HepG2 (cell line): ENCODE measurements around the gene TEKT5. TPM values are rescaled to one million over a fixed set of nuclear protein-coding genes. Genes with fewer than 3 reads are reported as not detected.

Experiments
- AGO1 ChIP-seq: fragments of 200-400 bp; formaldehyde crosslinking; IDR thresholded peaks from 2 replicates; pipeline ENCODE4 v1.6.1; 2017; ENCODE audit warnings: mild to moderate bottlenecking, low read depth, low read length, moderate library complexity; ENCODE audit not compliant: poor library complexity, severe bottlenecking
- DZIP1 ChIP-seq: sonication (generic); formaldehyde crosslinking; IDR thresholded peaks from 2 replicates; pipeline ENCODE4 v1.5.0; 2020; ENCODE audit warnings: mild to moderate bottlenecking, missing genetic modification reagents
- ETV5 ChIP-seq: IDR thresholded peaks from 2 replicates; pipeline ENCODE4 v1.6.1; 2018; ENCODE audit warnings: missing biosample characterization, missing genetic modification reagents, inconsistent platforms, borderline replicate concordance
- GATAD2A ChIP-seq: IDR thresholded peaks from 2 replicates; pipeline ENCODE4 v1.6.1; 2016
- HNF4A ChIP-seq: sonication (generic); formaldehyde crosslinking; IDR thresholded peaks from 2 replicates; pipeline ENCODE4 v1.4.0; 2020; ENCODE audit warnings: missing genetic modification reagents
- PAX8 ChIP-seq: sonication (generic); formaldehyde crosslinking; IDR thresholded peaks from 2 replicates; pipeline ENCODE4 v1.8.0; 2022; ENCODE audit warnings: mild to moderate bottlenecking, missing genetic modification reagents, borderline replicate concordance
- PHF21A ChIP-seq: sonication (generic); formaldehyde crosslinking; IDR thresholded peaks from 2 replicates; pipeline ENCODE4 v1.5.0; 2020; ENCODE audit warnings: mild to moderate bottlenecking, missing genetic modification reagents
- PLRG1 ChIP-seq: fragments of 450-650 bp; conservative IDR thresholded peaks from 2 replicates; pipeline ENCODE4 v1.6.1; 2016
- POLR2G ChIP-seq: fragments of 200-400 bp; formaldehyde crosslinking; IDR thresholded peaks from 2 replicates; pipeline ENCODE4 v1.6.1; 2018; ENCODE audit warnings: mild to moderate bottlenecking, low read depth, low read length, moderate library complexity
- RERE ChIP-seq: IDR thresholded peaks from 2 replicates; pipeline ENCODE4 v1.6.1; 2016; ENCODE audit warnings: low read depth, missing genetic modification reagents, missing compliant biosample characterization
- THYN1 ChIP-seq: sonication (generic); formaldehyde crosslinking; IDR thresholded peaks from 2 replicates; pipeline ENCODE4 v1.8.1; 2023; ENCODE audit warnings: low read depth, mild to moderate bottlenecking, moderate library complexity, missing genetic modification reagents, borderline replicate concordance
- TOE1 ChIP-seq: sonication (generic); formaldehyde crosslinking; IDR thresholded peaks from 2 replicates; pipeline ENCODE4 v1.4.0; 2020; ENCODE audit warnings: mild to moderate bottlenecking, missing genetic modification reagents
- ZBTB43 ChIP-seq: sonication (generic); formaldehyde crosslinking; conservative IDR thresholded peaks from 2 replicates; pipeline ENCODE4 v1.4.0; 2020; ENCODE audit warnings: missing genetic modification reagents
- ZNF468 ChIP-seq: sonication (generic); formaldehyde crosslinking; IDR thresholded peaks from 2 replicates; pipeline ENCODE4 v1.8.0; 2022; ENCODE audit warnings: mild to moderate bottlenecking, moderate library complexity, missing genetic modification reagents
- ZNF670 ChIP-seq: sonication (generic); formaldehyde crosslinking; IDR thresholded peaks from 2 replicates; pipeline ENCODE4 v1.8.0; 2022; ENCODE audit warnings: mild to moderate bottlenecking, missing genetic modification reagents, borderline replicate concordance
- polyA plus RNA-seq, 8 experiments: library from polyadenylated mRNA; depleted of rRNA in 3 of 8; stranded (reverse) in 7 of 8; unstranded in 1 of 8; fragments of >200 nt; fragmentation: Illumina TruSeq in 4 of 8; extraction: Trizol in 4 of 8; gene quantifications; 2 replicates each; pipeline versions ENCODE4 v1.2.1 to v1.2.3, GENCODE V29; 2011 to 2016; ENCODE audit warnings: low read depth in 4 of 8, missing spikeins in 1 of 8, mixed read lengths in 1 of 8; ENCODE audit not compliant: insufficient read depth in 1 of 8
- total RNA-seq, 5 experiments: library from RNA; depleted of rRNA; stranded (reverse); fragments of >200 nt; fragmentation: Illumina TruSeq; extraction: Trizol; gene quantifications; 2 replicates each; pipeline ENCODE4 v1.2.3, GENCODE V29; 2016; ENCODE audit warnings: low read depth in 1 of 5
- TF ChIP-seq, protein P1 (sequence below): sonication (generic); formaldehyde crosslinking; IDR thresholded peaks from 2 replicates; pipeline ENCODE4 v1.4.0; 2020; ENCODE audit warnings: mild to moderate bottlenecking, missing genetic modification reagents
- TF ChIP-seq, protein P2 (sequence below): sonication (generic); formaldehyde crosslinking; IDR thresholded peaks from 2 replicates; pipeline ENCODE4 v1.4.0; 2020; ENCODE audit warnings: mild to moderate bottlenecking, low read depth, missing genetic modification reagents

TEKT5 gene
- total and polyA plus RNA-seq, 2 of the 13 experiments (the other 11 are each of a cell fraction or from before 2014, with no cell fraction given) = 0.16 TPM; not detected in 1

GRCh38 chr16:10728003-10728887, 33.5 kb upstream of the TEKT5 start (continued):
- TF ChIP-seq DZIP1 (CRISPR knock-in tag) (no peak), PLRG1 (no peak), ZNF468 (CRISPR knock-in tag) (no peak), THYN1 (CRISPR knock-in tag) (no peak), ZNF670 (CRISPR knock-in tag) (0 out of 2 replicates have a peak, but pooled peaks have one; percentile 46), ETV5 (no peak; the same call in 1 of the 2 replicates), TOE1 (no peak), GATAD2A (CRISPR knock-in tag) (peak; percentile 87), ZBTB43 (CRISPR knock-in tag) (0 out of 2 replicates have a peak, but pooled peaks have one; percentile 40), POLR2G (no peak), HNF4A (peak; percentile 96), PAX8 (CRISPR knock-in tag) (no peak), PHF21A (CRISPR knock-in tag) (no peak), RERE (CRISPR knock-in tag) (no peak), AGO1 (no peak)
- TF ChIP-seq, protein P1, sequence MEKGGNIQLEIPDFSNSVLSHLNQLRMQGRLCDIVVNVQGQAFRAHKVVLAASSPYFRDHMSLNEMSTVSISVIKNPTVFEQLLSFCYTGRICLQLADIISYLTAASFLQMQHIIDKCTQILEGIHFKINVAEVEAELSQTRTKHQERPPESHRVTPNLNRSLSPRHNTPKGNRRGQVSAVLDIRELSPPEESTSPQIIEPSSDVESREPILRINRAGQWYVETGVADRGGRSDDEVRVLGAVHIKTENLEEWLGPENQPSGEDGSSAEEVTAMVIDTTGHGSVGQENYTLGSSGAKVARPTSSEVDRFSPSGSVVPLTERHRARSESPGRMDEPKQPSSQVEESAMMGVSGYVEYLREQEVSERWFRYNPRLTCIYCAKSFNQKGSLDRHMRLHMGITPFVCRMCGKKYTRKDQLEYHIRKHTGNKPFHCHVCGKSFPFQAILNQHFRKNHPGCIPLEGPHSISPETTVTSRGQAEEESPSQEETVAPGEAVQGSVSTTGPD (CRISPR knock-in tag) = no peak
- TF ChIP-seq, protein P2, sequence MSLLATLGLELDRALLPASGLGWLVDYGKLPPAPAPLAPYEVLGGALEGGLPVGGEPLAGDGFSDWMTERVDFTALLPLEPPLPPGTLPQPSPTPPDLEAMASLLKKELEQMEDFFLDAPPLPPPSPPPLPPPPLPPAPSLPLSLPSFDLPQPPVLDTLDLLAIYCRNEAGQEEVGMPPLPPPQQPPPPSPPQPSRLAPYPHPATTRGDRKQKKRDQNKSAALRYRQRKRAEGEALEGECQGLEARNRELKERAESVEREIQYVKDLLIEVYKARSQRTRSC (CRISPR knock-in tag) = no peak
